ENCODE results near the gene TXNDC16. TPM values are rescaled to one million over a fixed set of nuclear protein-coding genes. Genes with fewer than 3 reads are reported as not detected.

TXNDC16 gene
- total RNA-seq, 2 experiments from 2014 or later, result 21.6 to 26.5 TPM

- H2AFZ ChIP-seq (ENCODE audit: low read length), result no peak overlapping the region
- no peak for DNase-seq (ENCODE audit: low spot score)
- TF ChIP-seq, protein P1, sequence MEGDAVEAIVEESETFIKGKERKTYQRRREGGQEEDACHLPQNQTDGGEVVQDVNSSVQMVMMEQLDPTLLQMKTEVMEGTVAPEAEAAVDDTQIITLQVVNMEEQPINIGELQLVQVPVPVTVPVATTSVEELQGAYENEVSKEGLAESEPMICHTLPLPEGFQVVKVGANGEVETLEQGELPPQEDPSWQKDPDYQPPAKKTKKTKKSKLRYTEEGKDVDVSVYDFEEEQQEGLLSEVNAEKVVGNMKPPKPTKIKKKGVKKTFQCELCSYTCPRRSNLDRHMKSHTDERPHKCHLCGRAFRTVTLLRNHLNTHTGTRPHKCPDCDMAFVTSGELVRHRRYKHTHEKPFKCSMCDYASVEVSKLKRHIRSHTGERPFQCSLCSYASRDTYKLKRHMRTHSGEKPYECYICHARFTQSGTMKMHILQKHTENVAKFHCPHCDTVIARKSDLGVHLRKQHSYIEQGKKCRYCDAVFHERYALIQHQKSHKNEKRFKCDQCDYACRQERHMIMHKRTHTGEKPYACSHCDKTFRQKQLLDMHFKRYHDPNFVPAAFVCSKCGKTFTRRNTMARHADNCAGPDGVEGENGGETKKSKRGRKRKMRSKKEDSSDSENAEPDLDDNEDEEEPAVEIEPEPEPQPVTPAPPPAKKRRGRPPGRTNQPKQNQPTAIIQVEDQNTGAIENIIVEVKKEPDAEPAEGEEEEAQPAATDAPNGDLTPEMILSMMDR (conservative IDR thresholded peaks at IDR 0.05; ENCODE audit: low read length), result no peak
- TF ChIP-seq EZH2phosphoT487 (IDR thresholded peaks at IDR 0.05; ENCODE audit: borderline replicate concordance, low read depth, low read length), result no peak
- no peak overlapping the region for H3K27ac ChIP-seq (ENCODE audit: low read depth, low read length, poor library complexity, severe bottlenecking)
- ChIA-PET POLR2A (no interaction called here), CTCF (ENCODE audit: unreplicated experiment) (no interaction called here)
- BruUV-seq (replicated peaks), result no TSS peak
- intact Hi-C loops (cut with micrococcal nuclease; ENCODE audit: unreplicated experiment), result no loop called here
- no peaks in the 10 kb centered on the region for H4K20me1 ChIP-seq (ENCODE audit: insufficient read depth, low read length)
- H3K9me2 ChIP-seq (ENCODE audit: insufficient read depth, low read length), result no peaks in the 10 kb centered on the region
- H3K9me3 ChIP-seq (ENCODE audit: low read length), result 0 out of 2 replicates have a peak, but pooled peaks cover 18% of the 10 kb centered on the region
- H3K4me2 ChIP-seq (ENCODE audit: low read length), result no peak overlapping the region
- no peak overlapping the region for H3K4me3 ChIP-seq (ENCODE audit: low read depth, low read length, poor library complexity, severe bottlenecking)
- H3K79me2 ChIP-seq (ENCODE audit: insufficient read depth, low read depth, low read length), result no peaks in the 10 kb centered on the region
- H3K36me3 ChIP-seq (ENCODE audit: insufficient read depth, low read length), result peaks cover 61% of the 10 kb centered on the region
- H3K4me1 ChIP-seq (ENCODE audit: insufficient read depth, low read length, poor library complexity, severe bottlenecking), result no peaks in the 10 kb centered on the region
Measured at GRCh38 chr14:52494444-52494843, 57.9 kb downstream of the TXNDC16 start.

DNA sequence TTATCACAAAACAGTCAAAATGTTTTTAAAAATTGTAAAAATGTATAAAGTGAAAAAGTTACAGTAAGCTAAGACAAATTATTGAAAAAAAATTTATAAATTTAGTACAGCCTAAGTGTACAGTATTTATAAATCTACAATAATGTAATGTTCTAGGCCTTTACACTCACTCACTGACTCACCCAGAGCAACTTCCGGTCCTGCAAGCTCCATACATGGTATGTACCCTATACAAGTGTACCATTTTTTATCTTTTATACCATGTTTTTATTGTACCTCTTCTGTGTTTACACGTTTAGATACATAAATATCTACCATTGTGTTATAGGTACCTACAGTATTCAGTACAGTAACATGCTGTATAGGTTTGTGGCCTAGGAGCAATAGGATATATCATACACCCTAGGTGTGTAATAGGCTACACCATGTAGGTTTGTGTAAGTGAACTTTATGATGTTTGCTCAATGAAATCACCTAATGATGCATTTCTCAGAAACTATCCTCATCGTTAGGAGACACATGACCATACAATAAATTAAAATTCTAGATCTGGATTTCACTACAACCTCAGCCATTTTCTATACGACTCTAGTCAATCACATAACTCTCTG is 66.8 kb downstream of the TXNDC16 start:
- no peak for TF ChIP-seq EZH2phosphoT487 (IDR thresholded peaks at IDR 0.05; ENCODE audit: borderline replicate concordance, low read depth, low read length)
- TF ChIP-seq, protein P1 (conservative IDR thresholded peaks at IDR 0.05; ENCODE audit: low read length), result no peak
- intact Hi-C loops (cut with micrococcal nuclease; ENCODE audit: unreplicated experiment), result no loop called here
- Histone ChIP-seq H2AFZ (ENCODE audit: low read length) (no peak overlapping the region), H3K9me3 (ENCODE audit: low read length) (no peaks in the 10 kb centered on the region), H3K36me3 (ENCODE audit: insufficient read depth, low read length) (peaks cover 59% of the 10 kb centered on the region), H3K4me1 (ENCODE audit: insufficient read depth, low read length, poor library complexity, severe bottlenecking) (no peaks in the 10 kb centered on the region), H4K20me1 (ENCODE audit: insufficient read depth, low read length) (no peaks in the 10 kb centered on the region), H3K79me2 (ENCODE audit: insufficient read depth, low read depth, low read length) (no peaks in the 10 kb centered on the region), H3K4me2 (ENCODE audit: low read length) (no peak overlapping the region), H3K9me2 (ENCODE audit: insufficient read depth, low read length) (no peaks in the 10 kb centered on the region), H3K4me3 (ENCODE audit: low read depth, low read length, poor library complexity, severe bottlenecking) (no peak overlapping the region), H3K27ac (ENCODE audit: low read depth, low read length, poor library complexity, severe bottlenecking) (no peak overlapping the region)
- no peak for DNase-seq (ENCODE audit: low spot score)
- CTCF ChIA-PET (ENCODE audit: unreplicated experiment), result no interaction called here
- POLR2A ChIA-PET, result interaction anchor here (0.7 to 1.0 kb wide), 2 partner anchors 9 to 176 kb away, joined by 3 read pairs; no protein-coding TSS in a partner anchor
- no TSS peak for BruUV-seq (replicated peaks)

- H3K4me2 ChIP-seq (ENCODE audit: low read length), result no peak overlapping the region
- H4K20me1 ChIP-seq (ENCODE audit: insufficient read depth, low read length), result no peaks in the 10 kb centered on the region
- no TSS peak for BruUV-seq (replicated peaks)
- H3K9me2 ChIP-seq (ENCODE audit: insufficient read depth, low read length), result no peaks in the 10 kb centered on the region
- H3K4me3 ChIP-seq (ENCODE audit: low read depth, low read length, poor library complexity, severe bottlenecking), result no peak overlapping the region
- TF ChIP-seq, protein P1 (conservative IDR thresholded peaks at IDR 0.05; ENCODE audit: low read length), result no peak
- TF ChIP-seq EZH2phosphoT487 (IDR thresholded peaks at IDR 0.05; ENCODE audit: borderline replicate concordance, low read depth, low read length), result no peak
- CTCF ChIA-PET (ENCODE audit: unreplicated experiment), result no interaction called here
- no peak for DNase-seq (ENCODE audit: low spot score)
- no peak overlapping the region for H3K27ac ChIP-seq (ENCODE audit: low read depth, low read length, poor library complexity, severe bottlenecking)
- no peaks in the 10 kb centered on the region for H3K9me3 ChIP-seq (ENCODE audit: low read length)
- peaks cover 58% of the 10 kb centered on the region for H3K36me3 ChIP-seq (ENCODE audit: insufficient read depth, low read length)
- POLR2A ChIA-PET, result no interaction called here
- H3K4me1 ChIP-seq (ENCODE audit: insufficient read depth, low read length, poor library complexity, severe bottlenecking), result no peaks in the 10 kb centered on the region
- no peaks in the 10 kb centered on the region for H3K79me2 ChIP-seq (ENCODE audit: insufficient read depth, low read depth, low read length)
- H2AFZ ChIP-seq (ENCODE audit: low read length), result no peak overlapping the region
- intact Hi-C loops (cut with micrococcal nuclease; ENCODE audit: unreplicated experiment), result loop anchor here (1.0 kb wide), 1 partner anchor 299 kb away; no protein-coding TSS in a partner anchor
Measured at GRCh38 chr14:52481864-52482263, 70.4 kb downstream of the TXNDC16 start.

Data from OCI-LY7 (cell line).